Measurements from ENCODE around the gene CYB561D2.

Gene CYB561D2

GRCh38 chr3:50365080-50365841, 14.6 kb downstream of the CYB561D2 start:
- peak; percentile 89 for DNase-seq (ENCODE audit: low spot score)

- DNase-seq (ENCODE audit: low spot score), result no peak
These were observed 15.2 kb downstream of the CYB561D2 start for GRCh38 chr3:50365842-50366220.

GRCh38 chr3:50369012-50369670, 18.5 kb downstream of the CYB561D2 start:
- no peak for DNase-seq (ENCODE audit: low spot score)

DNA sequence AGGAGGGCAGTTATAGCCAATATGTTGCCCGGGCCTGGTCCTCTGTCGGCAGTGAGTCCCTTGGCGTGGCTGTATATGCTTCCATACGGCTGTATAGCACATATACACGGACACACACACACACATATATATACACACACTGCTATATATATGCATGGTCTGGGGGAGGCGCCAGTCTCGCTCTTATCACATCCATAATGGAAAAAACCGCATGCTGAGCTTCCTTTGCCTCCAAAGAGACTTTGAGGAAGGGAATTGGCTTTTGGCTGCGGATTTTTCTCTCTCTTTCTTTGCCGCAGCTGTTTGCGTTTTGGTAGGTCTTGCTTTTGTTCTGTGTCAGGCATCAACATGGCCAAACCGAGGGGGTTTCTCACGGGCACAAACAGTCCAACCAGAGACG, 19.9 kb downstream of the CYB561D2 start:
- DNase-seq (ENCODE audit: low spot score), result no peak

GRCh38 chr3:50371133-50371685, 20.5 kb downstream of the CYB561D2 start:
- DNase-seq (ENCODE audit: low spot score), result no peak

GRCh38 chr3:50372349-50372748, 21.7 kb downstream of the CYB561D2 start:
- DNase-seq (ENCODE audit: low spot score), result no peak

DNA sequence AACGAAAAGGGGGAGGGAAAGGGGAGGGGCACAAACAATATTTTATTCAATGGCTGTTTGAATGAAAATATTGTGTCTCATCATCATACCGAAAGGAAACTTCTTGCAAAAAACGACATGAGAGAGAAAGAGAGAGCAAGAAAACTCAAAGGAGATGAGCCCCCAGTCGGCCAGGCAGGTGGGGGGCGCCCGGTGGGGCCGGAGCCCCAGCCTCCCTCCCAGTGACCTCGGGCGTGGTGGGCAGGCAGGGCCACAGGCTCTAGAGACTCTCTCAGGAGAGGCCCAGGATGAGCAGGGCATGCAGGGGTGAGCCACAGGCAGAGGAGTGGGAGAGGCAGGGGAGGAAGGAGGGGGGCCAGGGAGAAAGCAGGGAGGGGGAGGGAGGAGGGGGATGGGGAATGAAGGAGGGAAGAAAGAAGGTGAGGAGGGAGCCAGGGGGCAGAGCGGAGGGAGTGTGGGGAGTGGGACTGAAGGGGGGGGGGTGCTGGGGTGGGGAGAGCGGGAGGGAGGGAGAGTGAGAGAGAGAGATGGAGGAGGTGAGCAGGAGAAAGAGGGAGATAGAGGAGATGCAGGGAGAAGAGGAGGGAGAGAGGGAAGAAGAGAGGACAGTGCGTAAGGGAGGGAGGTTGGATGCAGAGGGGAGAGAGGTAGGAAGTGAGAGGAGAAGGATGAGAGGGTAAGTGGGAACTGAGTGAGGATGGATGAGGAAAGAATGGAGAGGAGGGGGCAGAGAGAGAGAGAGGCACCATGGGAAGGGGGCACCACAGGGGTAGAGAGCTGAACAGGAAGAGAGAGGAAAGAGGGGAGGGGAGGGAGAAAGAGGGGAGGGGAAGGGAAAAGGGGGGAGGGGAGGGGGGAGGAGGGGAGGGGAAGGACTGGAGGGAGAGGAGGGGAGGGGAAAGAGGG, 22.7 kb downstream of the CYB561D2 start:
- DNase-seq (ENCODE audit: low spot score), result no peak

DNA sequence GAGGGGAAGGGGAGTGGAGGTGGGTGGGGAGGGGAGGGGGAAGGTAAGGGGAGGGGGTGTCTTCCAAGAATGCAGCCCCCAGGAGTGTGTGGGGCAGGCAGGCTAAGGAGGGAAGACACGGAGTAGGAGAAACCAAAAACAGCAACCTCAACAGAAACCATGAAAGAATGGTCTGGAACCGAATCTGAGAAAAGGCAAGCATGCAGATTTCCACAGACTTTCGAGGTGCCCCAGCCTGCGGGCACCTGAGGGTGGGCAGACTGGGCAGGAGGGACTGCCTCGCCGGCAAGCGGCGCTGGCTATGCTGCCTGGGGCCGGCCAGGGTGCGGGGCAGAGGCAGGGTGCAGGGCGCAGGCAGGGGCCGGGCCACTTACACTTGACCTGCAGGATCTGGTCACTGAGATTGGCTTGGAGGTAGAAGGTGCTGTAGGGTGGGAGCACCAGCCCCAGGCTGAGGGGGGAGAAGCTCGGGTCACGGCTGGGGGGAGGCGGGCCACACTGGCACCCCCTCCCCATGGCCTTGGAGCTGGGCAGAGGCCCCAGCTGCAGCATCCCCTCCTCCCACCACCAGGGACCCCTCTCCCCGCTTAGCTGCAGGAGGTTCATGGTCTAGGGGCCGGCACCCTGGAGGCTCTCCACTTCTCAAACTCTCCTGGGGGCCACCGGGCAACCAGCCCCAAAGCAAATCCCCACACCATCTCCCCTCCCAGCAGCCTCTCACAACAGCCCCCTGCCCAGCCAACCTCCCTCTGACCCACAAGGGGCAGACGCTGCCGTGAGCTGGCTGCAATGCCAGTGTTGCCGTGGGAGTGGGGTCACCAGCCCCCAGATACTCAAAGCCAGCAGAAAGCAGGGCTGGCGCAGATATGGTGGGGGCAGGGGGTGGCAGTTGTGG, 23.9 kb downstream of the CYB561D2 start:
- DNase-seq (ENCODE audit: low spot score), result no peak

- DNase-seq (ENCODE audit: low spot score), result no peak
These were observed 24.7 kb downstream of the CYB561D2 start for GRCh38 chr3:50375258-50375931.

GRCh38 chr3:50378024-50378423, 27.4 kb downstream of the CYB561D2 start:
- DNase-seq (ENCODE audit: low spot score), result no peak

GRCh38 chr3:50378757-50379156, 28.1 kb downstream of the CYB561D2 start:
- DNase-seq (ENCODE audit: low spot score), result no peak

- no peak for DNase-seq (ENCODE audit: low spot score)
These were observed 29.9 kb downstream of the CYB561D2 start for GRCh38 chr3:50380405-50381085.

DNA sequence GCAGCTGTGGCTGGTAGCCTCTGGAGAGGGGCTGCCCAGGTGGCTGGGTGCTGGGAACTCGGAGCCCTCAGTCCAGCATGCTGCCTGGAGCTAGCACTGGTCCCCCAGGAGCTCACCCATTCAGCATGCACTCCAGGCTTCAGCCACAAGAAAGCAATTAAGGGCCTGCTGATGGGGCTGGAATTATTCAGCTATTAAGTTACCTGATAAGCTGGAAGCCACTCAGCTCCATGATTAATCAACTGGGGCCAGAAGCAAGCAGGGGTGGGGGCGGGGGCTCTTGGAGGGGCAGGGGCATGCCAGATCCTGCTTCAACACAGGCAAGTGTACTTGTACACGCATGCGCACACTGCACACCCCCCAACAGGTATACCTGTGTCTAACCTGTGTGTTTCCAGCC, 30.7 kb downstream of the CYB561D2 start:
- DNase-seq (ENCODE audit: low spot score), result no peak

DNA sequence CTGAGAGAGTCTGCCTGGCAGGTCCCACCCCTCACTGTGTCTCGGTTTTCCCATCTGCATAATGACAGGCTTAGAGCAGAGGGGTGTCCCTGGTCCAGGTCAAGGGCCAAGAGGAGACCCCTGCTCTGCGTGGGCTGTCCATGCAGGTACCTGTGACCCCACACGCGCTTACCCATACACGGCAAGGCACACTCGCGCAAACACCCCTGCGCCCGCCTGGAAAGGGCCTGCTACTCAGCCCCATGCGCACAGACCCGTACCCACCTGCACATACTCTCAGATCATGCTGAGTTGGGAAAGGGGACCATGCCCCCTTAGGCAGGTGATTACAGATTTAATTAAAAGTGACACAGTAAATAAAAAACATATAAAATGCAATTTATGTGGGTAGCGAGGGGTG, 32.1 kb downstream of the CYB561D2 start:
- DNase-seq (ENCODE audit: low spot score), result no peak

- no peak for DNase-seq (ENCODE audit: low spot score)
These were observed 33.1 kb downstream of the CYB561D2 start for GRCh38 chr3:50383750-50384149.

DNA sequence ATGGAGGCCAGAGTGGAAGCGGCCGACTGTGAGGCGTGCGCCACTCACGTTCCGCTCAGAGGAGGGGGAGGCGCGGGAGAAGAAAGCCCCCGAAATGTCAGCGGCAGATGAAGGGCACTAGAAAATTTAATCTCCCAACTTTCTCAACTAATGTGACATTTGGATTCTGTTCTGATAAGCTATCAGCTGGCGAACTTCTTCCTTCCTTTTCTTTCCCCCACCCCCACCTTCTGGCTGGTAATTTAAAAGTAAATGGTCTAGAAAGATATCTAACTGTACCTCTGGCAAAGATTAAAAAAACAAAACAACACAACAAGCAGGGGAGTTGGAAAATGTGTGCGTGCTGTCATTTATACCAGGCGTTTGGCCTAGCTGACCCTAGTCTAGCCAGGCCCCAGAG, 35.1 kb downstream of the CYB561D2 start:
- DNase-seq (ENCODE audit: low spot score), result no peak

- DNase-seq (ENCODE audit: low spot score), result no peak
These were observed 37.5 kb downstream of the CYB561D2 start for GRCh38 chr3:50388016-50388719.

- DNase-seq (ENCODE audit: low spot score), result no peak
These were observed 38.2 kb downstream of the CYB561D2 start for GRCh38 chr3:50388720-50389413.

DNA sequence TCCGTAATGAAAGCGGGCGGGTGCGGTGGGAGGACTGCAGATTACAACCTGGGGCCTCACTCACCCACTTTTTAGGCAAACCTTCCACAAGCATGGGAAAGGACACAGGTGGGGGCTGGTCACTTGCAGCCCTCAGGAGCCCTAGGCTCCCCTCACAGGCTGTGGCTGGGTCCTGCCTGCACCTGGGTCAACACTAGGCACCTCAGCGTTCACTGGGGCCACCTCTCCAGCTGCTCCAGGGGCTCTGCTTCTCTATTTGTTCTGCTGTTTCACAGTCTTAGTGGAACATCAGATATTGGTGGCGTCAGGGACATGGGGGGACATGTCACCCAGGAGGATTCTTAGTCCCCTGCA, 38.7 kb downstream of the CYB561D2 start:
- no peak for DNase-seq (ENCODE audit: low spot score)
